Cardiac fibroblast (primary cell): ENCODE results near the gene PPIF.

Source experiments
- DNase-seq, 2 donors: peaks; one replicate each; pipeline versions ENCODE4 v3.0.0 to v3.0.0-alpha.2; 2010; ENCODE audit warnings: low read depth in 2 of 2
- H3K4me3 ChIP-seq, 2 donors: replicated peaks in 1 of 2; 1 replicate in 1 of 2; 2 replicates in 1 of 2; pipeline ENCODE4 v1.5.1; 2011; ENCODE audit warnings: low read depth in 2 of 2, low read length in 2 of 2, mild to moderate bottlenecking in 2 of 2, moderate library complexity in 1 of 2
- CTCF ChIP-seq: IDR thresholded peaks from one replicate; pipeline ENCODE4 v1.5.1; 2011; ENCODE audit warnings: low read depth, mild to moderate bottlenecking, low read length, inconsistent platforms

PPIF gene

GRCh38 chr10:79324032-79324695 lies 23.1 kb upstream of the PPIF start:
- DNase-seq = no peak
- no peak for TF ChIP-seq CTCF
- no peak overlapping the region for H3K4me3 ChIP-seq

- no peak for DNase-seq
- H3K4me3 ChIP-seq = no peak overlapping the region
- TF ChIP-seq CTCF = no peak
Observed at GRCh38 chr10:79326361-79327089, 20.7 kb upstream of the PPIF start.

GRCh38 chr10:79327090-79327457 lies 20.2 kb upstream of the PPIF start:
- TF ChIP-seq CTCF = no peak
- H3K4me3 ChIP-seq = no peak overlapping the region
- no peak for DNase-seq

- no peak for TF ChIP-seq CTCF
- H3K4me3 ChIP-seq = no peak overlapping the region
- DNase-seq = no peak
Observed at GRCh38 chr10:79328147-79328701, 19.0 kb upstream of the PPIF start.

- DNase-seq = peak in 1 of 2 donors; percentile 58
Observed at GRCh38 chr10:79328737-79329504, 18.3 kb upstream of the PPIF start.

GRCh38 chr10:79329529-79329928 lies 17.7 kb upstream of the PPIF start:
- TF ChIP-seq CTCF = no peak
- no peak overlapping the region for H3K4me3 ChIP-seq
- no peak for DNase-seq

More at GRCh38 chr10:79328737-79329504, 18.3 kb upstream of the PPIF start:
- no peak for TF ChIP-seq CTCF
- H3K4me3 ChIP-seq = no peak overlapping the region
